DOHH2 (cell line): ENCODE data around the gene VSTM2B.

Experiments used
- CTCF ChIP-seq: fragments of 200-600 bp; sonication (generic); IDR thresholded peaks from one replicate; pipeline ENCODE4 v1.5.1; 2014; ENCODE audit warnings: antibody characterized with exemption, mild to moderate bottlenecking, low read depth, low read length; ENCODE audit not compliant: poor library complexity, severe bottlenecking
- EZH2phosphoT487 ChIP-seq: fragments of 200-600 bp; sonication (generic); IDR thresholded peaks from 2 replicates; pipeline ENCODE4 v1.6.1; 2017; ENCODE audit warnings: borderline replicate concordance, mild to moderate bottlenecking, antibody characterized with exemption, low read length, moderate library complexity, mixed read lengths

DNA sequence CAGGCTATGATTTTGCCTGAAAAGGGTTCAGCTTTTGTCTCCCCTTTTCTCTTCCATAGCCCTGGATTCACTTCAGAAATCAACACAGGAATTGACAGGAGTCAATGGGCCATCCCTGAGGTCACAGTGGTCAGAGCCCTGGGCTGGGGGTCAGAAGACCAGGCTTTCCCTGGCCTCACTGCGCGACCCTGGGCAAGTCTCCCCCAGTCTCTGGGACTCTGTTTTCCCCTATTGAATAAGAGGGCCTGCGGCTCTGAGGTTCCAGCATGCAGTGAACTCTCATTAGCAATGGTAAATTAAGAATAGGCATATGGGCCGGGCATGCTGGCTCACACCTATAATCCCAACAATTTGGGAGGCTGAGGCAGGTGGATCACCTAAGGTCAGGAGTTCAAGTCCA, 30.7 kb upstream of the VSTM2B start:
- TF ChIP-seq CTCF (no peak), EZH2phosphoT487 (no peak)
